Measurements from ENCODE around the gene CROT.
"Not testable (repeated sequence)": the region's sequence is repeated elsewhere in the genome, so short reads cannot be mapped to it uniquely, and the experiment has no call there.

Gene CROT

GRCh38 chr7:87345166-87345927, at the start of gene CROT:
TSS of gene CROT (plus strand) at chr7:87345664. CDS start at chr7:87349069, 3,405 bp downstream.
- FAIRE-seq = peak; percentile 91

GRCh38 chr7:87300756-87301155, 44.7 kb upstream of the CROT start:
- no peak for FAIRE-seq

GRCh38 chr7:87310790-87311419, 34.6 kb upstream of the CROT start:
- no peak for FAIRE-seq

GRCh38 chr7:87312215-87312865, 33.1 kb upstream of the CROT start:
- peak; percentile 70 for FAIRE-seq

GRCh38 chr7:87316097-87316700, 29.3 kb upstream of the CROT start:
- no peak for FAIRE-seq

- no peak for FAIRE-seq
Measured at GRCh38 chr7:87316846-87317552, 28.5 kb upstream of the CROT start.

- no peak for FAIRE-seq
Measured at GRCh38 chr7:87317691-87318245, 27.7 kb upstream of the CROT start.

- no peak for FAIRE-seq
Measured at GRCh38 chr7:87318741-87319140, 26.7 kb upstream of the CROT start.

GRCh38 chr7:87319154-87319581, 26.3 kb upstream of the CROT start:
- not testable (repeated sequence) for FAIRE-seq

GRCh38 chr7:87322912-87323311, 22.6 kb upstream of the CROT start:
- FAIRE-seq = no peak

- FAIRE-seq = no peak
Measured at GRCh38 chr7:87325576-87326370, 19.7 kb upstream of the CROT start.

- no peak for FAIRE-seq
Measured at GRCh38 chr7:87328281-87328680, 17.2 kb upstream of the CROT start.

- no peak for FAIRE-seq
Measured at GRCh38 chr7:87330316-87330715, 15.1 kb upstream of the CROT start.

- no peak for FAIRE-seq
Measured at GRCh38 chr7:87330942-87331341, 14.5 kb upstream of the CROT start.

- FAIRE-seq = no peak
Measured at GRCh38 chr7:87331687-87332252, 13.7 kb upstream of the CROT start.

- FAIRE-seq = no peak
Measured at GRCh38 chr7:87332321-87332720, 13.1 kb upstream of the CROT start.

- no peak for FAIRE-seq
Measured at GRCh38 chr7:87336136-87336535, 9.3 kb upstream of the CROT start.

- no peak for FAIRE-seq
Measured at GRCh38 chr7:87337331-87337730, 8.1 kb upstream of the CROT start.

GRCh38 chr7:87339373-87339897, 6.0 kb upstream of the CROT start:
- no peak for FAIRE-seq

GRCh38 chr7:87341441-87341840, 4.0 kb upstream of the CROT start:
- no peak for FAIRE-seq

GRCh38 chr7:87342231-87342630, 3.2 kb upstream of the CROT start:
- FAIRE-seq = no peak
